Measurements from ENCODE around the gene ADRA2B.
"Not testable (repeated sequence)": the region's sequence is repeated elsewhere in the genome, so short reads cannot be mapped to it uniquely, and the experiment has no call there.

DNA sequence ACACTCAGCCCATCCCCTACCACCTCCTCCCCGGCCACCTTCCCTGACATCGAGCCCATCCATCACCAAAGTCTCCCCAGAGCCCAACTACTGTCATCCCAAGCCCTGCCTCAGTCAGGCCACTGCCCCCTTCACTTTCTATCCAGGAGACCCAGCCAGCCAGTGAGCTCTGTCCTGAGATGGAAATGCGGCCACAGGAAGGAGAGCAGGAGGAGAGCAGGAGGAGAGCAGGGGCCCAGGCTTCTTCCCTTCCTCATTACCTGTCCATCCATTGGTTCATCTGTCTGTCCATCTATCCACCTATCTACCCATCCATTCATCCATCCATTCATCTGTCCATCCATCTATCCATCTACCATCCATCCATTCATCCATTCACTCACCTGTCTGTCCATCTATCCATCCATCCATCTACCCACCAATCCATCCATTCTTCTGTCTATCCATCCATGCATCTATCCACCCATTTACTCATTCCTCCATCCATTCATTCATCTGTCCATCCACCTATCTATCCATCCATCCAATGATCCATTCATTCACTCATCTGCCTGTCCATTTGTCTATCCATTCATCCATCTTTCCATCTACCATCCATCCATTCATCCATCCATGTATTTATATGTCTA lies 52.2 kb downstream of the ADRA2B start:
- TF ChIP-seq POLR2A, POLR2AphosphoS5, CTCF (IDR thresholded peaks at IDR 0.05): not testable (repeated sequence)

All from gastroesophageal sphincter (tissue), 3 donors.